Uterus (tissue), 4 donors: ENCODE results near the gene DGUOK. TPM values are rescaled to one million over a fixed set of nuclear protein-coding genes. Genes with fewer than 3 reads are reported as not detected.

Experiments
- DNase-seq, 2 donors: peaks; one replicate each; pipeline ENCODE4 v3.0.0-alpha.2; 2019 to 2020
- H3K27ac ChIP-seq, 2 donors: fragments of 200-600 bp; sonication (generic); 1 replicate in 1 of 2; 2 replicates in 1 of 2; pipeline ENCODE4 v1.5.1; 2016 to 2018
- H3K27me3 ChIP-seq, 2 donors: fragments of 200-600 bp; sonication (generic); one replicate each; pipeline ENCODE4 v1.5.1; 2018 to 2019; ENCODE audit warnings: control low read depth in 1 of 2
- H3K36me3 ChIP-seq, 2 donors: fragments of 200-600 bp; sonication (generic); one replicate each; pipeline ENCODE4 v1.5.1; 2019; ENCODE audit warnings: control low read depth in 1 of 2
- H3K4me1 ChIP-seq, 2 donors: fragments of 200-600 bp; sonication (generic); one replicate each; pipeline ENCODE4 v1.5.1; 2018 to 2019; ENCODE audit warnings: control low read depth in 1 of 2
- H3K4me3 ChIP-seq, 2 donors: fragments of 200-600 bp; sonication (generic); 1 replicate in 1 of 2; 2 replicates in 1 of 2; pipeline ENCODE4 v1.5.1; 2018 to 2019; ENCODE audit warnings: mild to moderate bottlenecking in 1 of 2
- H3K9me3 ChIP-seq, 2 donors: fragments of 200-600 bp; sonication (generic); one replicate each; pipeline ENCODE4 v1.5.1; 2019; ENCODE audit warnings: control low read depth in 1 of 2
- CTCF ChIP-seq, 4 experiments: fragments of 200-600 bp in 2 of 4; fragments of 450-650 bp in 2 of 4; sonication (generic) in 2 of 4; IDR thresholded peaks; one replicate each; pipeline ENCODE4 v1.5.1; 2016 to 2019; ENCODE audit warnings: antibody characterized with exemption in 4 of 4, mild to moderate bottlenecking in 2 of 4, moderate library complexity in 1 of 4
- POLR2A ChIP-seq, 2 donors: fragments of 450-650 bp; IDR thresholded peaks; one replicate each; pipeline ENCODE4 v1.6.1; 2016; ENCODE audit warnings: antibody characterized with exemption in 2 of 2, mild to moderate bottlenecking in 1 of 2, moderate library complexity in 1 of 2
- intact Hi-C: fragments of 100-400 bp; cut with DNase I; formaldehyde crosslinking; loops from one replicate; pipeline ENCODE4 v1.15.1; 2023; ENCODE audit warnings: low total_unique reads
- total RNA-seq, 4 donors: library from RNA; depleted of rRNA in 3 of 4; stranded (reverse); fragments of >200 nt in 3 of 4; gene quantifications; one replicate each; pipeline versions ENCODE4 v1.1.0 to v1.2.4, GENCODE V29; 2014 to 2023
- donor health status: DM: yes; HTN: yes; CAD: no.

Gene DGUOK
- total RNA-seq, 4 donors from 2014 or later = 43.6 to 128 (median 58.6) TPM

DNA sequence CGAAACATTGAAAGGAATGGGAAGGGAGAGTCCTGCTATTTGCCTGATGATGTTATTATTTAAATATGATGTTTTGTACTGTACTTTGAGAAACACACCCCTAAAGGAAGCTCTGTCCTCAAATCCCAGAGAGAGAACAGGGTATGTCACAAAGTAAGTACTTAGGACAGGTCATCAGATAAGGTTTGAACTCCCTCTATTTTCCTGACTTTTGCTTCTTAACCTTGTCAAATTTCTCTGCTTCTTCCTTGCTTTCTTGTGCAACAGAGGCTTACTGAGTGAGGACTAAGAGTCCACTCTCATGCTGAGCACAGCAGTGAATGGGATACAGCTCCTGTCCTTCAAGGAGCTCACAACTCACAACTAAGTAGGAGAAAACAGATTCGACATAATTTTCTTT is 3.7 kb downstream of the DGUOK start:
- TF ChIP-seq POLR2A (IDR thresholded peaks at IDR 0.05) (no peak), CTCF (IDR thresholded peaks at IDR 0.05) (no peak)
- Histone ChIP-seq H3K36me3 (no peaks in the 10 kb centered on the region), H3K27me3 (no peaks in the 10 kb centered on the region), H3K4me3 (no peak overlapping the region), H3K27ac (no peak overlapping the region), H3K9me3 (no peaks in the 10 kb centered on the region), H3K4me1 (peaks cover 0 to 13% of the 10 kb centered on the region in 2 donors)
- DNase-seq = no peak
- intact Hi-C loops = loop anchor here (10.0 kb wide), 1 partner anchor 74 kb away; no protein-coding TSS in a partner anchor

GRCh38 chr2:73931531-73932500 is 5.1 kb downstream of the DGUOK start:
- Histone ChIP-seq H3K4me3 (no peak overlapping the region), H3K36me3 (no peaks in the 10 kb centered on the region), H3K27ac (no peak overlapping the region), H3K4me1 (peaks cover 0 to 13% of the 10 kb centered on the region in 2 donors), H3K9me3 (no peaks in the 10 kb centered on the region), H3K27me3 (no peaks in the 10 kb centered on the region)
- TF ChIP-seq POLR2A (IDR thresholded peaks at IDR 0.05) = no peak
- DNase-seq = no peak
- intact Hi-C loops = loop anchor here (10.0 kb wide), 1 partner anchor 73 kb away; no protein-coding TSS in a partner anchor

GRCh38 chr2:73933194-73933593 is 6.5 kb downstream of the DGUOK start:
- H3K36me3 ChIP-seq = no peaks in the 10 kb centered on the region
- H3K4me3 ChIP-seq = no peak overlapping the region
- peaks cover 0 to 14% of the 10 kb centered on the region in 2 donors for H3K4me1 ChIP-seq
- H3K27ac ChIP-seq = no peak overlapping the region
- H3K27me3 ChIP-seq = no peaks in the 10 kb centered on the region
- intact Hi-C loops = loop anchor here (10.0 kb wide), 1 partner anchor 72 kb away; no protein-coding TSS in a partner anchor
- TF ChIP-seq CTCF (IDR thresholded peaks at IDR 0.05) (no peak), POLR2A (IDR thresholded peaks at IDR 0.05) (no peak)
- no peak for DNase-seq
- no peaks in the 10 kb centered on the region for H3K9me3 ChIP-seq

DNA sequence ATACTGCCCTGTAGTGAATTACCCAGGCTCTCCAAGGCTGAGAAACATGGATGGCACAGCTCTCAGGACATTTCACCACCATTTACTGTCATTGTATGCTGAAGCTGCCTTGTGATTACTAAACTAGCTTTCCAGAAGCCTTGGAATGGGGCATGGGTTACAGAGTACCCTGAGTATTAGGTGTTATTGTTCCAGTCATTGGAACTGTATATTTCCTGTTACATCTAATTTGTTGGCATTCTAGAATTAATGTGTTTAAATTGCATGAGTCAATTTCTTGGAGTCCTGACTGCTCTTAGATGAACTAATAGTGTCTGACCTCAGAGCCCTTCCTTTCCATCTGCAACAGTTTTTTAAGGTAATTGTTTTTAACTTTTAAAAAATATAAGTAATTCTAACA is 9.0 kb downstream of the DGUOK start:
- intact Hi-C loops = loop anchor here (10.0 kb wide), 1 partner anchor 69 kb away; no protein-coding TSS in a partner anchor
- no peaks in the 10 kb centered on the region for H3K36me3 ChIP-seq
- H3K27ac ChIP-seq = no peak overlapping the region
- H3K27me3 ChIP-seq = no peaks in the 10 kb centered on the region
- H3K4me1 ChIP-seq = peaks cover 0 to 4% of the 10 kb centered on the region in 2 donors
- H3K9me3 ChIP-seq = no peaks in the 10 kb centered on the region
- TF ChIP-seq CTCF (IDR thresholded peaks at IDR 0.05) (no peak), POLR2A (IDR thresholded peaks at IDR 0.05) (no peak)
- no peak for DNase-seq
- no peak overlapping the region for H3K4me3 ChIP-seq

DNA sequence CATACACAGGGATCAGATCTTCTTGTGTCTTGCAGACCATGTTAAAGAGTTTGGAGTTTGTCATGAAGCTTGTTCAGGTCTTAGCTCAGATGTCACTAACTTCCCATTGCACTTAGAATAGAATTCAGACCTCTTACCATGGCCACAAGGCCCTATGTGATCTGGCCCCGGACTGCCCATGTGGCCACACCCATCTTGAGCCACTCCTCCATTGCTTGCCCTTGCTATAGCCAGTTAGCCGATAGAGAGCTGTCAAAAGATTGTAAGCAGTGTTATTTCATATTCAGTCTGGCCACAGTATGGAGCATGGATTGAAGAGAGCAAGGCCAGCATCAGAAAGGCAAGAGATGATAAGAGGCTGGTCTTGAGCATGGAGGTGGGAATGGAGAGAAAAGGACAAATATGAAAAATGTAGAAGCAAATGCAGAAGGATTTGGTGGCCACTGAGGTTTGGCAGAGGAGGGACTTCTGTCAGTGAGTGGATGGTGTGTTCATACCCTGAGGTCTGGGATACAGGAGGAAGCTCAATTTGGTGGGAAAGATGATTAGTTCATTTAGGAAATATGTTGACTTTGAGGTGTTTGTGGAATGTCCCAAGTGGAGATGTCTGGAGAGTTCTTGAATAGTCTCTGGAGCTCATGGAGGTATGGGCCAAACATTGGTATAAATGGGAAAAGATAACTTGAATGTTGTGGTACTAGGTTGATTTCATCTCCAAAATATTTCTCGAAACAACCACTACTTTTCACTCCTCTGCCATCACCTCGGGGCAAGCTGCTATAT is 10.6 kb downstream of the DGUOK start:
- Histone ChIP-seq H3K9me3 (no peaks in the 10 kb centered on the region), H3K36me3 (no peaks in the 10 kb centered on the region), H3K27me3 (no peaks in the 10 kb centered on the region), H3K4me3 (no peak overlapping the region), H3K27ac (no peak overlapping the region), H3K4me1 (peaks cover 0 to 4% of the 10 kb centered on the region in 2 donors)
- no peak for DNase-seq
- no peak for TF ChIP-seq CTCF (IDR thresholded peaks at IDR 0.05)
- no peak for TF ChIP-seq POLR2A (IDR thresholded peaks at IDR 0.05)
- intact Hi-C loops = loop anchor here (10.0 kb wide), 1 partner anchor 68 kb away; no protein-coding TSS in a partner anchor
